GM21515 (cell line): ENCODE measurements around the gene SPINK9.
A peak's percentile ranks its signal among the peaks of the same experiment; 100 is the strongest.

Experiments used
- ATAC-seq: cut with Tn5 transposase; IDR thresholded peaks from one replicate; pipeline ENCODE4 v1.9.1; 2021; ENCODE audit not compliant: unreplicated experiment

The SPINK9 gene

DNA sequence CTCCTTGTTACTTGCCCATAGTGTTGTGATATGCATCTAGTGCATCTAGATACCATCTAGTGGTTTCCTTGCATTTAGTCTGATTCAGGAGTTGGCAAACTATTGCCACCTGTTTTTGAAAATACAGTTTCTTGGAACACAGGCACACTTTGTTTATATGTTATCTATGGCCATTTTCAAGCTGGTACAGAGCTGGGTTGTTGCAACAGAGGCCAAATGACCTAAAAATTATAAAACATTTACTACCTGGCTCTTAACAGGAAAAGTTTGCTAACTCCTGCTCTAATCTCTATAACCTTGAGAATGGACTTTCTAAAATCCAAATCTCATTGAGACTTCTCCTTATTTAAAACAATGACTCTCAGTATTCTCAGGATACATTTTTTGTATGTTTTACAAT lies 29.0 kb downstream of the SPINK9 start:
- ATAC-seq, result no peak

DNA sequence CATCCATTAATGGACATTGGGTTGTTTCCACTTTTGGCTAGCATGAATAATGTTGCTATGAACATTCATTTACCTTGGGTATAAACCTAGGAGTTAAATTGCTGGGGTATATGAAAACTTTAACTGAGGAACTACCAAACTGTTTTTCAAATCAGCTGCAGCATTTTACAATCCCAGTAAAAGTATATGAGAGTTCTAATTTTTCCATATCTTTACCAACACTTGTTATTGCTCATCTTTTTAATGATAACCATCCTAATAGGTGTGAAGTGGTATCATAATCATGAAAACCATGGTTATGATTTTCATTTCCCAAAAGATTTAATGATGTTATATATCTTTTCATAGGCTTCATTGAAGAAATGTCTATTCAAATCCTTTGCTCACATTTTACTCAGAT lies 32.9 kb downstream of the SPINK9 start:
- no peak for ATAC-seq

DNA sequence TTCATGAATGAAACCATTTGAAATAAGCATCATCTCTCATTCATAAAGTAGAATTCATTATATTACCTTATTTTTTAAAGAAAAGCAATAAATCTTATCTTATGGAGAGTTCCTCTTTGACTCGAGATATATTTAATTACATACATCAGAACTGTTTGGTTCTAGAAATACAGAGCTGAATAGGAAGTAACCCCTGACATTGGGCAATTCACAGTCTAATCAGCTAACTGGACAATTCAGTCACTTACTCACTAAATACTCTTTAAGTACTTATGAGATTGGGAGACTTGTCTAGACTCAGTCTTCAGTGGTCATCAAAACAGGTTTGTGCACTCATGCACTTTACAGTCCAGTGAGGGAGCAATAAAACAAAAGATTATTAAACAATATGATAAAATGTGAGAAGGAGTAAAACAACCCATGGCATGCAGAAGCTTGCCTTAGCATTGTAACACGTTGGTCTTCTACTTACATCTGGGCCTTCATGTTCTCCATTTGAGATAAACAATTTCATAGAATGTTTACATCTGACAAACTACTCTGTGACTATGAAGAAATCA lies 36.9 kb downstream of the SPINK9 start:
- no peak for ATAC-seq

DNA sequence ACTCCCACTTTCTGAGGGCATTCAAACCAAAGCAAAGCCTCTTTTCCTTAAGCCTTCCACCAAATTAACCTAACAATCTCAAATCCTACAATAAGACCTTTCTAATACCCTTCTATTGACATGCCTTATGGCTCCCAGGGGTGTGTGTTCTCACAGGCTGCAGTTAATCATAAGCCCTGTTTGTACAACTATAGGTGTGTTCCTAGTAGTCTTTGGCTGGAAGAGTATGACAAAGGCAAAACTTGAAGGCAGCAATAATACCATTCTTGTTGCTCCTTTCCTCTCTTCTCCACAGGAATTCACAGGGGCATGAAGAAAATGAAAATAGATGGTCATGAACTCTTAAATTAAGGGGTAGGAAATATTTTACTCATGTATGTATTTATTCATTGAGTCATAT lies 37.5 kb downstream of the SPINK9 start:
- ATAC-seq, result no peak

DNA sequence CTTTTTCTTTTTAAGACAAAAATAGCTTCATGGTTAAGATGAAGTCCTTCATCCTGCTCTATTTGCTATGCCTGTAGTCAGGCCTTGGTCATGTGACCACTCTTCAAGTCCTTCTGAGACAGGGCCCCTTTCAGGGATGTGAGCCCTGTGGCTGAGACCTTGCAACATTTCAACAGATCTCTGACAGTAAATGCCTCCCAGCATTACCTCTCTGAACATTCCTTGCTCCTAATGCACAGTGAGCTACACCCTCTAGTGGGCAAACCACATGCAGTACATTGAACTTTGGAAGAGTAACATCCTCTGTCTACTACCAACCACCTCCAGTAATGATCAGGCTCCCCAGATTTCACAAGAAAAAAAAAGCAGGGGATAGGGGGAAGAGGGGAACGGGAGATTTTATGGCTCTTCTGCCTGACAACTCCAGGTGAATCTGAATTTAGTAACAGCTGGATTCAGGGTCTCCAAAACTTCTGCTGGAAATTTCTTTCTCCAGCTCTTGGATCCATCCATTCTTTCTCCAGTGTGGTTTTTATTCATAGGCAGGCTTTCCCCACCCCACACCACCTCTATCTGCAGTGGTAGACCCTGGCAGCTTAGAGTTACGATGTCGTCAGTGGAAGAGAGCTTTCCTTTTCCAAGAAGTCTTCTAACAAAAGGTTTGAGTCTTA lies 39.5 kb downstream of the SPINK9 start:
- peak; percentile 81 for ATAC-seq

DNA sequence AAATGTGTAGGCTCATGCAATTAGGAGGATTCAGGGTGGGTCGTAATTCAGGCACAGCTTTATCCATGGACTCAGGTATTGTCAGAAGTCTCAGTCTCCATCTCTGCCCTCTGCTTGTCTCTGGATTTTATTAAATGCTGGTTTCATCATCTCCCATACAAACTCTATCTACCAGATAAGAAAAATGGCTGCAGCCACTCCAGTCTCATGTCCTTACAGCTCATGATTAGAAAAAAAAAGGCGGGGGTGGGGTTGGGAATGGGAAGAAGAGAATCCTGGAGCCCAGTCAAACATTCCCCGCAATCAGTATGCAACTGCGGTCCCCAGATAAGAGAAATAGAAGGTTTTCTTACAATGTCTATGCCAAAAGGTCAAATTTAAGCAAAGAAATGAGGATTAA lies 40.8 kb downstream of the SPINK9 start:
- no peak for ATAC-seq

DNA sequence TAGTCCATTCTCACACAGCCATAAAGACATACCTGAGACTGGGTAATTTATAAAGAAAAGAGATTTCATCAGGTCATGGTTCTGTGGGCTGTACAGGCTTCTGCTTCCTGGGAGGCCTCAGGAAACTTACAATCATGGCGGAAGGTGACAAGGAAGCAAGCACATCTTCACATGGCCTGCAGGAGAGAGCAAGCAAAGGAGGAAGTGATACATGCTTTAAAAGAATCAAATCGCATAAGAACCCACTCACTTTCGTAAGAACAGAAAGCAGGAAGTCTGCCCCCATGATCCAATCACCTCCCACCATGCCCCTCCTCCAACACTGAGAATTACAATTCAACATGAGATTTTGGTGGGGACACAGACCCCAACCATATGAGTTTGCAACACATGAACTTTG lies 43.3 kb downstream of the SPINK9 start:
- ATAC-seq, result no peak

DNA sequence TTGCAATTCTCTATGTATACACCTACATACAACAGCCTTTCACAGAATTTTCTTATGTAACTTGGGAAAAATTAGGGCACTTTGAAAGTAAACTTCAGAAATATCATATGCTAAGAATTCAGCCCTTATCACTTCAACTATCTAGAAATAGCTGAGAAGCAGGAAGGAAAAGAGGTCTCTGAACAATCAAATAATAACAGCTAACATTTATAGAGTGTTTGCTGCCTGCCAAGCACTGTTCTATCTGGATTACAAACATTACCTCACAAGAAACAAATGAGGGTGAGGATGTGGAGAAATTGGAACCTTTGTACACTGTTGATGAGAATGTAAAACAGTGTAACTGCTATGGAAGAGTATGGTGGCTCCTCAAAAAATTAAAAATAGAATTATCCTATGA lies 44.0 kb downstream of the SPINK9 start:
- no peak for ATAC-seq

DNA sequence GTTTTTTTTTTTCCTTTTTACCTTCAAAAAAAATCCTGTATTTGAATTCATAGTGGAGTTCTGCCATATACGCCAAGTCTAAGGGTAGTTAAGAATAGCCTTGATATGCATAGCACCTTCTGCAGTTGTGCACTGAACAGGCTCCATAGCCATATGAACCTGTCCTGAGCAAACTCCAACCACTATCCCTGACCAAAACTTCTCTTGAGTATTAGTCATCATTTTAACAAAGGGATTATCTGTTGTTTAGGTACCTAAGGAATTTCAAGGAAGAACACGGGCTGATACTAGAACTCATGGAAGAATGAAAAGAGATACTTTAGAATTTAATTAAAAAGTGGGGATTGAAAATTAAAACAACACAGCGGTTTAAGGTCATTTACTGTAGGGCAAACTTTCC lies 46.5 kb downstream of the SPINK9 start:
- ATAC-seq, result no peak

DNA sequence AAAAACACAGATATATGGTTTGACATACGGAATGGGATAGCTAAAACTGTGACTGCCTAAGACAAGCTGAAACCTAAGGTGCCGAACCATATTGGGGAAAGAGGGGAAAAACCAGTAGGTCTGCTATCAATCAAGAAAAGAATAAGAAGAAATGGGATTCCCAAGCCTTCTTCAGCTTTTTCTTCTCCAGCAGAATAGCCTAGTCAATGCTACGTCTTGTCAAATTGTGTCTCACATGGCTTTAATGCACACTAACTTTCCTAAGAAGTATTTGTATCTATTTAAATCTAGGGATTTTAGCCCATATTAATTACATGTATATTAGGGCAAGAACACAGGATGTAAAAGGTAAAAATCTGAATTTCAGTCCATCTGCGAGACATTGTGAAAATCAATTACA lies 47.6 kb downstream of the SPINK9 start:
- no peak for ATAC-seq

DNA sequence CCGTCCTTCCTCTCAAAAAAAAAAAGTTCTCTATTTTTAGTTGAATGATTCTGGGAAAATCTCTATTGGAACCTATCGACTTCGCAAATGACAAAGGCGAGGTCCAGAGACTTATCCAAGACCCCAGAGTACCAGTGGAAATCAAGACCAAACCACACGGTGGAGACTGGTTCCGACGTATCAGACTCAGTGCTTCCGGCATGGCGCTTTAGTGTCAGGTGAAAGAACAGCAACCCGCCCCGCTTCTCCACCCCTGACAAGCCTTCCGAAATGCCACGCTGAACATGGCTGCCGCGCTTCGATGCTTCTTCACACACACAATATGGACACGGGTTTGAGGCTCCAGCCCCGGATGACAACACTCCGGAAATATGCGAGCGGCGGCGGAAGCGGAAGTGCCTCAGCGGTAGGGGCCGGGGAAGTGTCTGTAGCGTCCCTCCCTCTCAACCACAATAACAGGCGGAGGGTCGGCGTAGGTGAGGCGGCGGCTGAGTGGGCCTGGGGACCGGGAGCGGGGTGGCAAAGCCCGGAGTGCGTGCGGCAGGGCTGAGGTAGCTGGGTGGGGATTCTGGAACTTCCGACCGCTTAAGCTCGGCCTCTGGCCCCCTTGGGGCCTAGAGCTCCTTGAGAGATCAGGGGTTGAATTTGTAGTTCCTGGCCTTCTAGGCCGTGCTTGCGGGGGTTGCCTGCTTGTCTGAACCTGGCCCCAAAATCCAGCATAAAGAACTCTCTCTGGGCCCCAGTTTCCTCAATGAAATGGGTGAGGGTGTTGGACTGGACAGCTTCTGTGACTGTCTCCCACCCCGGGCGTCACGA lies 48.4 kb downstream of the SPINK9 start, which contains the start of gene FBXO38:
Gene FBXO38, plus strand, starts transcription at position 395 of the 816 bp plus-strand sequence. CDS start 10,819 bp downstream, outside the sequence.
- peak; percentile 99 for ATAC-seq

DNA sequence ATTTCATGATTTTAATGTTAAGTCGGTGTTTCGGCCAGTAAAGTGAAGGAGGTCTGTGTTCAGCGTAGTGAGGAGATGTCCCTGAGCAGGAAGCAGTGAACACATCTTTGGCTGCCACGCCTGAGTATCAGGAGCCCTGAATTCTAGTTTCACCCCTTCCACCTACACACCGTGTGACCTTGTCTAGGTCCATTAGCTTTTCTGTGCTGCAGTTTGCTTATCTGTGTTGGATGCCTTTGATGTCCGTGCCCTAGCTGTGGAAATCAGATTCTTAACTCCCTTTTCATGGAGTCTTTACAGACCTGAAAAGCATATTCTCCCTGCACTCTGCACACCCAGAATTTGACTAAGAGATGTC lies 49.0 kb downstream of the SPINK9 start:
- ATAC-seq, result peak; percentile 34

DNA sequence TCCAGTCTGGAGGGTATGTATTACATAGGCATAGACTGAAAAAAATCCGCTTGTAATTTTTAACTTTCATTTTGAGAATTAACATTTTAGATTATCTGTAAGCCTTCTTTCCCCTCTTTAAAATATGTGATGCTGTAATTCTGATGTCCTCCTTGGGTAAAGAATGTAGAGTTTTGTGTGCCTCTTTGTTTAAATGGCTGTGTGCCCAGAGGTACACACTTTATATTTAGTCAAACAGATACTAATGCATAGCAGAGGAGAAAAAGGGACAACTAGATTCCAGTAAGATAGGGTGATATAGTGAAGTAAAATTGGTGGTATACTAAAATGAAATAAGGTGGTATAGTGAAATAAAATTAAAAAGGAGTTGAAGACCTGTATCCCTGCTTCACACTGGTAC lies 49.7 kb downstream of the SPINK9 start:
- no peak for ATAC-seq

DNA sequence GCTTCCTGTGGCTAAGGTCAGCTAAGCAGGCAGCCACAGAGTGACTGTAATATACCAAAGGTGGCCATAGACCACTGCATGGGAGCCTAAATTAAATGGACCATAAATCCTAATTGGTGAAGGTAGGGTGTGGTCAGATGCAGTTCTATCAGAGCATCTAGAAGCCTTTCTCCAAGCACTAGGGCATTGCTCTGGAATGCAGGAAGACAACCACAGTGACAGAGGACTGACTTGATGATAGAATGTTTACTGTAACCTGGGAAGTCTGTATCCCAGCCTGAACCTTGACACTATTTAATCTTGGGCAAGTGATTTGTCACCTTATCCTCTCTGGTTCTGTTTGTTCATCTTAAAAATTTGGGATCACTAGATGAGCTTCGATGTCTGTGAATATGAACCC lies 50.7 kb downstream of the SPINK9 start:
- no peak for ATAC-seq

DNA sequence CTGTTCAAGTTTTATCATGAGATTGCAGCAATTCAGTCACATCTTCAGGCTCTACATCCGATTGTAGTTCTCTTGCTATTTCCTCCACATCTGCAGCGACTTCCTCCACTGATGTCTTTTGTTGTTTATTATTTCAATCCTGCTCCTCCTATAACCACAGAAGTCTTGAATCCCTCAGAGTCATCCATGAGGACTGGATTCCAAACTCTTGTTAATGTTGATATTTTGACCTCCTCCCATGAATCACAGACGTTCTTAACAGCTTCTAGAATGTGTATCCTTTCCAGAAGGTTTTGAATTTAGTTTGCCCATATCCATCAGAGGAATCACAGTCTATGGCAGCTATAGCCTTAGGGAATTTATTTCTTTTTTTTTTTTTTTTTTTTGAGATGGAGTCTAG lies 52.0 kb downstream of the SPINK9 start:
- ATAC-seq, result no peak

DNA sequence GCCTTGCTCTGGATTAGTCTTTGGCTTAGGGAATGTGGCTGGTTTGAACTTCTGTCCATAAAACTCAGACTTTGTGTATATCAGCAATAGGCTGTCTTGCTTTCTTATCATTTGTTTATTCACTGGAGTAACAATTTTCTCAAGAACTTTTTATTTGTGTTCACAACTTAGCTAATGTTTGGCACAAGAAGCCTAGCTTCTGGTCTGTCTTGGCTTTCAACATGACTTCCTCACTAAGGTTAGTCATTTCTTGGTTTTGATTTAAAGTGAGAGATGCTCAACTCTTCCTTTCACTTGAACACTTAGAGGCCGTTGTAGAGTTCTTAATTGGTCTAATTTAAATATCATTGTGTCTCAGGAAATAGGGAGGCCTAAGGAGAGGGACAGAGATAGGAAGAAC lies 53.3 kb downstream of the SPINK9 start:
- no peak for ATAC-seq
